B cell (primary cell): ENCODE measurements around the gene UPF3B. TPM values are rescaled to one million over a fixed set of nuclear protein-coding genes. Genes with fewer than 3 reads are reported as not detected.

Experiments used
- ATAC-seq: fragments of 200-7000 bp; cut with Tn5 transposase; one replicate; pipeline ENCODE4 v1.10.0; 2021; ENCODE audit warnings: low read depth, mild to moderate bottlenecking, moderate number of reproducible peaks, moderate library complexity
- CTCF ChIA-PET: fragments of 350-600 bp; sonication (Branson Sonifier 250); formaldehyde crosslinking; loops from one replicate; lab custom pipeline; 2021; ENCODE audit warnings: antibody characterized with exemption, inconsistent platforms; lab: Charles Lee
- POLR2A ChIA-PET: fragments of 350-600 bp; sonication (Branson Sonifier 250); formaldehyde crosslinking; loops from one replicate; lab custom pipeline; 2021; ENCODE audit warnings: antibody characterized with exemption; lab: Charles Lee
- DNase-seq: peaks from one replicate; pipeline ENCODE4 v3.0.0; 2013
- H2AFZ ChIP-seq: 2 replicates; pipeline ENCODE4 v1.6.1; 2012; ENCODE audit warnings: mild to moderate bottlenecking, low read depth, low read length; ENCODE audit not compliant: insufficient read depth, poor library complexity, severe bottlenecking
- H3K27ac ChIP-seq, 2 donors: 1 replicate in 1 of 2; 2 replicates in 1 of 2; pipeline ENCODE4 v1.5.1; 2012 to 2013; ENCODE audit warnings: low read length in 2 of 2, mild to moderate bottlenecking in 2 of 2, moderate library complexity in 1 of 2
- H3K27me3 ChIP-seq, 4 experiments: fragments of 200-600 bp in 1 of 4; sonication (generic) in 1 of 4; replicated peaks in 1 of 4; 1 replicate in 2 of 4; 2 replicates in 2 of 4; pipeline versions ENCODE4 v1.6.1 to v1.7.0; 2013 to 2016; ENCODE audit warnings: low read length in 3 of 4, mild to moderate bottlenecking in 2 of 4, mixed read lengths in 1 of 4, moderate library complexity in 1 of 4; ENCODE audit not compliant: insufficient read depth in 4 of 4, control insufficient read depth in 3 of 4; ENCODE audit errors: control extremely low read depth in 1 of 4
- H3K36me3 ChIP-seq, 2 experiments: replicated peaks in 1 of 2; 1 replicate in 1 of 2; 2 replicates in 1 of 2; pipeline versions ENCODE4 v1.6.1 to v1.7.1; 2013; ENCODE audit warnings: low read length in 1 of 2; ENCODE audit not compliant: insufficient read depth in 2 of 2, control insufficient read depth in 1 of 2; ENCODE audit errors: control extremely low read depth in 1 of 2, extremely low read depth in 1 of 2
- H3K4me1 ChIP-seq, 2 donors: fragments of 200-600 bp in 1 of 2; sonication (generic) in 1 of 2; 1 replicate in 1 of 2; 2 replicates in 1 of 2; pipeline versions ENCODE4 v1.5.1 to v1.6.1; 2013 to 2017; ENCODE audit warnings: low read length in 2 of 2; ENCODE audit not compliant: control insufficient read depth in 2 of 2, insufficient read depth in 2 of 2
- H3K4me2 ChIP-seq: replicated peaks from 2 replicates; pipeline ENCODE3; 2012; ENCODE audit warnings: mild to moderate bottlenecking, low read depth, low read length; ENCODE audit not compliant: poor library complexity, severe bottlenecking
- H3K4me3 ChIP-seq, 5 experiments: fragments of 200-600 bp in 1 of 5; sonication (generic) in 1 of 5; 1 replicate in 3 of 5; 2 replicates in 2 of 5; pipeline versions ENCODE4 v1.5.1 to v1.7.0; 2011 to 2016; ENCODE audit warnings: low read length in 4 of 5, mild to moderate bottlenecking in 4 of 5, low read depth in 2 of 5, control low read depth in 1 of 5, moderate library complexity in 1 of 5; ENCODE audit not compliant: insufficient read depth in 1 of 5; ENCODE audit errors: control extremely low read depth in 1 of 5, extremely low read depth in 1 of 5
- H3K79me2 ChIP-seq: fragments of 200-600 bp; sonication (generic); one replicate; pipeline ENCODE4 v1.6.0; 2016; ENCODE audit warnings: low read length; ENCODE audit not compliant: control insufficient read depth, insufficient read depth
- H3K9ac ChIP-seq: fragments of 200-600 bp; sonication (generic); 2 replicates; pipeline ENCODE4 v1.6.1; 2017; ENCODE audit warnings: mild to moderate bottlenecking, low read length, moderate library complexity
- H3K9me3 ChIP-seq, 3 donors: one replicate each; pipeline versions ENCODE4 v1.6.1 to v1.7.1; 2013; ENCODE audit warnings: low read length in 2 of 3; ENCODE audit not compliant: control insufficient read depth in 2 of 3, insufficient read depth in 1 of 3; ENCODE audit errors: control extremely low read depth in 1 of 3
- H4K20me1 ChIP-seq: 2 replicates; pipeline ENCODE4 v1.6.0; 2012; ENCODE audit warnings: mild to moderate bottlenecking, low read length; ENCODE audit not compliant: insufficient read depth, control insufficient read depth, poor library complexity, severe bottlenecking
- H3K27ac Mint-ChIP-seq: one replicate; pipeline ENCODE4 v1.8.0; 2021; ENCODE audit warnings: mixed read lengths
- H3K27me3 Mint-ChIP-seq: one replicate; pipeline ENCODE4 v1.8.0; 2021; ENCODE audit warnings: mixed read lengths
- H3K4me1 Mint-ChIP-seq: one replicate; pipeline ENCODE4 v1.8.0; 2021; ENCODE audit warnings: mixed read lengths
- H3K4me3 Mint-ChIP-seq: one replicate; pipeline ENCODE4 v1.8.0; 2021; ENCODE audit warnings: mixed read lengths
- H3K9me3 Mint-ChIP-seq: one replicate; pipeline ENCODE4 v1.8.0; 2022; ENCODE audit warnings: mixed read lengths; ENCODE audit not compliant: insufficient read depth
- CTCF ChIP-seq: fragments of 200-600 bp; IDR thresholded peaks from one replicate; pipeline ENCODE4 v1.8.0; 2022; ENCODE audit warnings: antibody characterized with exemption, mild to moderate bottlenecking
- EZH2 ChIP-seq: IDR thresholded peaks from 2 replicates; pipeline ENCODE4 v1.6.1; 2012; ENCODE audit warnings: borderline replicate concordance, low read depth, mild to moderate bottlenecking, moderate library complexity, low read length; ENCODE audit not compliant: insufficient read depth, poor library complexity, severe bottlenecking
- WGBS: methylation state at CpG from one replicate; pipeline ENCODE4 v1.1.5; 2013; ENCODE audit warnings: missing lambda C conversion rate; ENCODE audit not compliant: insufficient coverage; 5-methylcytosine and 5-hydroxymethylcytosine counted together
- intact Hi-C: fragments of 100-400 bp; cut with micrococcal nuclease; formaldehyde crosslinking; loops from one replicate; pipeline ENCODE4 v1.10.0; 2022
- polyA plus RNA-seq: library from polyadenylated mRNA; depleted of rRNA; stranded (reverse); fragments of >200 nt; gene quantifications from 2 replicates; pipeline ENCODE4 v1.2.3, GENCODE V29; 2012
- total RNA-seq, 2 donors: library from RNA; stranded (reverse); fragments of 120-200 nt in 1 of 2; gene quantifications; 1 replicate in 1 of 2; 2 replicates in 1 of 2; pipeline versions ENCODE4 v1.2.3 to v1.2.4, GENCODE V29; 2013 to 2022

The UPF3B gene
- total and polyA plus RNA-seq, 2 donors (not counting 1 experiment from before 2014, with no cell fraction given) = 3.6 to 22.1 TPM

GRCh38 chrX:119871245-119871598 lies 18.5 kb upstream of the UPF3B start:
- Histone ChIP-seq H3K9me3 (no peaks in the 10 kb centered on the region), H3K4me3 (peak overlapping the region; percentile 64 to 87 (median 79)), H3K27ac (peak overlapping the region; percentile 91 to 94), H3K4me2 (peak overlapping the region; percentile 71), H3K36me3 (peaks cover 0 to 3% of the 10 kb centered on the region in 2 experiments), H2AFZ (peak overlapping the region; percentile 84), H3K4me1 (peaks cover 7 to 16% of the 10 kb centered on the region in 2 donors), H3K79me2 (peaks cover 27% of the 10 kb centered on the region), H4K20me1 (peaks cover 6% of the 10 kb centered on the region), H3K27me3 (no peaks in the 10 kb centered on the region), H3K9ac (peak overlapping the region; percentile 89)
- no peak for TF ChIP-seq CTCF
- no peak for TF ChIP-seq EZH2
- ChIA-PET POLR2A (interaction anchor here (0.6 to 2.6 kb wide), 5 partner anchors 13 to 407 kb away, joined by 3 to 13 read pairs (median 5); partner anchors contain the start of genes RPL39 and UPF3B), CTCF (no interaction called here)
- Mint-ChIP-seq H3K4me1 (peaks cover 22% of the 10 kb centered on the region), H3K9me3 (no peaks in the 10 kb centered on the region), H3K4me3 (peak overlapping the region; percentile 98), H3K27me3 (no peaks in the 10 kb centered on the region), H3K27ac (peak overlapping the region; percentile 100)
- DNase-seq = no peak
- peak; percentile 51 for ATAC-seq
- intact Hi-C loops = loop anchor here (1.0 to 5.0 kb wide), 6 partner anchors 18 to 404 kb away; partner anchors contain the start of genes NKAP, RPL39, SEPTIN6 and SLC25A5
- under 1% methylated on average over 25 of the region's 26 CpGs for WGBS

- Histone ChIP-seq H3K36me3 (no peaks in the 10 kb centered on the region), H3K27me3 (no peaks in the 10 kb centered on the region), H3K4me1 (peaks cover 7 to 16% of the 10 kb centered on the region in 2 donors), H3K9me3 (no peaks in the 10 kb centered on the region), H3K4me3 (peak overlapping the region; percentile 64 to 87 (median 79)), H4K20me1 (peaks cover 6% of the 10 kb centered on the region), H2AFZ (peak overlapping the region; percentile 84), H3K9ac (peak overlapping the region; percentile 89), H3K79me2 (peaks cover 27% of the 10 kb centered on the region), H3K4me2 (peak overlapping the region; percentile 71), H3K27ac (peak overlapping the region; percentile 91 to 94)
- intact Hi-C loops = loop anchor here (1.0 to 5.0 kb wide), 6 partner anchors 17 to 403 kb away; partner anchors contain the start of genes NKAP, RPL39, SEPTIN6 and SLC25A5
- CTCF ChIA-PET = interaction anchor here (0.7 to 1.0 kb wide), 3 partner anchors 79 to 365 kb away, joined by 3 to 4 read pairs (median 3); partner anchors contain the start of gene RPL39
- POLR2A ChIA-PET = interaction anchor here (1.0 to 2.6 kb wide), 5 partner anchors 12 to 264 kb away, joined by 3 to 10 read pairs (median 5); partner anchors contain the start of genes RPL39 and UPF3B
- H3K9me3 Mint-ChIP-seq = no peaks in the 10 kb centered on the region
- H3K4me3 Mint-ChIP-seq = peak overlapping the region; percentile 98
- DNase-seq (no peak), ATAC-seq (peak; percentile 10)
- H3K4me1 Mint-ChIP-seq = peaks cover 22% of the 10 kb centered on the region
- TF ChIP-seq EZH2 (no peak), CTCF (no peak)
- H3K27me3 Mint-ChIP-seq = no peaks in the 10 kb centered on the region
- H3K27ac Mint-ChIP-seq = peak overlapping the region; percentile 100
- WGBS = under 1% methylated on average over 14 of the region's 25 CpGs
Measured at GRCh38 chrX:119870626-119871131, 17.9 kb upstream of the UPF3B start.
